Stimulated activated CD8-positive, alpha-beta memory T cell treated with anti-CD3 and anti-CD28 coated beads, Interleukin-2, amount 100 ng/mL, for 48 hours (primary cell): ENCODE measurements around the gene ITPKB.
"Not testable (repeated sequence)": the region's sequence is repeated elsewhere in the genome, so short reads cannot be mapped to it uniquely, and the experiment has no call there.

ENCODE experiments used
- DNase-seq, 2 donors: peaks; one replicate each; pipeline ENCODE4 v3.0.0-alpha.2; 2020; ENCODE audit warnings: low read depth in 2 of 2

The ITPKB gene

DNA sequence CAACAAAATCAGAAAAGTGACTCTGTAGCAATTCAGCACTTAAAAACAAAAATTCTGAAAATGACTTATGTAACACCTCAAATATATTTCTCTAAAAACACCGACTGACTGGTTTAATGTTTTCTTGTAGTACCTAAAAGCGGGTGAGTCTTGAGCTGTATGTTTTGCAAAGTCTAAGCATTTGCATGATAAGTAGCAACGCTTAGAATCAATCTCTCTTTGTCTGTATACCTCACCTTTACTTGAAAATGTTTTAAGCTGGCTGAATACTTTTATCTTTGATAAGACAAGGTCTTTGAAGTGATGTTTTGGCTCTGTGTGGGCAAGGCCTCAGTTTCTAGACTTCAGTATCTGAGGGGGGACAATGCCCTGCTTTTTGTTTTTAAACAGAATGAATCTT lies 8.2 kb downstream of the ITPKB start:
- DNase-seq: no peak

- DNase-seq: no peak
Observed at GRCh38 chr1:226730071-226730470, 9.0 kb downstream of the ITPKB start.

DNA sequence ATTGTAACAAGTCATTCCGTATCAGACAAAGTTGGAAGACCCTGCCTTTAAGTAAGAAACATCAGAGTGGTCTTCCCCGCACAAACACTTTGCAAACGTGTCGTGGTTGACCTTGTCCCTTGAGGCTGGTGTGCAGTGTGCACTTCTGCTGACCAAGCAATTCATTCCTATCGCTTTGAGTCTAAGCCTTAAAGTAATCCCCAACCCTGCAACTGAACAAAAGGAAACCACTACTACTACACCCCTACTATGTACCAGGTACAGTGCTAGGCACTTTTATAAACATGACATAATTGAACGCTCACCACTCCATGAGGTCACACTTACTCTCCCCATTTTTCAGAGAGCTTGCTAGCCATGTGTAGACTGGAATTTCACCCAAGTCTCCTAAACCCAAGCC lies 10.6 kb downstream of the ITPKB start:
- DNase-seq: no peak

- no peak for DNase-seq
Observed at GRCh38 chr1:226725897-226726267, 13.2 kb downstream of the ITPKB start.

DNA sequence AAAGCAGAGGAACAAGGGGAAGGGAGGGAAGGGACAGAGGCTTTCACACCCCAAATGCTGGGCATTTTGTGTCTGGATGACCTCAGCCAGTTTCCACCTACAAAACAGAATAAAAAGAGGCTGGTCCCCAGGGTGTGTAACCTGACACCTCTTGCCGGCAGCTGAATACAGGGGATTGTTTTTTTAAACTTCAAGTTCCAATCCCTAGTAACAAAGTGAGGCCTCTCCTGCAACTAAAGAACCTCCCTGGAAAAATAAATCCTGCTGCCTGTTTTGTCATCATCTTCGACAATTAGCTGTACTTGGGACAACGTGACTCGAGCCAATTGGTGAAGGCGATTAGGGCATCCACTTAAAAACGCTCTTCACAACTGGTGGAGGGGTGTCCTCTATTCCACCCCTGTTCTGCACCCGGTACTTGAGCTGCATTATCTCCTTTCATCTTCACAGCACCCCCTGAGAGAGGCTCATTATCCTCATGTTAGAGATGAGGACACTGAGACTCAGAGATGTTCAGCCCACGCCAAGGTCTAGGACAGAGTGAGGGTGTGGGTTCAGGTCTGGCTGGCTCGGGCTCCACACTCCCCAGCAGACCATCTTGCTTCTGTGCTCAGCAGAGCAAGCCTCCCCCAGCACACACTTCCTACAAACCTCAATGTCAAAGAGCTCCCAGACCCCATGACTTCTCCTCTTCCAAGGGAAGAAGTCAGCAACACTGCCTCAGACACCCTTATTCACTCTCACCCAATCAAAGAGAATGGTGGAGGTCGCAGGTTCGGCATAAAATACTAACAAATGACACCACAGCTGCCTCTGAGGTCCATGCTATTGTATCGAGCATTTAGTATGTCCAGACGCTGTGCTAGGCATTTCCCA lies 15.2 kb downstream of the ITPKB start:
- no peak for DNase-seq

GRCh38 chr1:226722901-226723656 lies 16.0 kb downstream of the ITPKB start:
- DNase-seq: no peak

- no peak for DNase-seq
Observed at GRCh38 chr1:226722240-226722900, 16.7 kb downstream of the ITPKB start.

- not testable (repeated sequence) for DNase-seq
Observed at GRCh38 chr1:226720574-226720973, 18.5 kb downstream of the ITPKB start.

- DNase-seq: no peak
Observed at GRCh38 chr1:226719596-226720387, 19.3 kb downstream of the ITPKB start.

DNA sequence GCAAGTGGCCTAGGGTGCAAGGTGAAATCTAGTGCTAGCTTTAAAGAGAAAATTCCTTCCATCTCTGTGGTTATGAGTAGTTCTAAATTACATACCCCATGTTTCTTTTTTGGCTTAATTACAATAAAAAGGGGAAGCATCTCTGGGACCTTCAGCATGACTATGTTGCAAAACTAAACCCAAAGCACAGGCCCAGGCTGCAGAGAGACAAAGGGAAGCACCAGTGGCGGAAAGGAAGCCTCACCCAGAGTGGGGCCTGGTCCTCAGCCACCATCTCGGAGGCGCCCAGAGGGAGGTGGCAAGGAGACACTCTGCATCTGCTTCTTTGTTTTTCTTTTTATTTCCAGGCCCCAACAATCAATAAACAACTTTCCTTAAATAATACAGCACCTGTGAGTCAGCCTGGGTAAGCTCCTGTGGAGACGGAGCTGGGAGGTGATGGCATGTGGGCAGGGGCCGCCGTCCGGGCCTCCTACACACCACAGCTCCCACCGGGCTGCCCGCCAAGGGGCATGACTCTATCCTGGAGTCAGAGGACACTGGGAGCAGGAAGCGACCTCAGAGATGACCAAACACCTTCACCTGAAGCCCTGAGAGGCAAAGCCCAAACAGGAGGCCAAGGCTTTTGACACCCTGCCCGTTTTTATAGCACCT lies 21.7 kb downstream of the ITPKB start:
- no peak for DNase-seq

DNA sequence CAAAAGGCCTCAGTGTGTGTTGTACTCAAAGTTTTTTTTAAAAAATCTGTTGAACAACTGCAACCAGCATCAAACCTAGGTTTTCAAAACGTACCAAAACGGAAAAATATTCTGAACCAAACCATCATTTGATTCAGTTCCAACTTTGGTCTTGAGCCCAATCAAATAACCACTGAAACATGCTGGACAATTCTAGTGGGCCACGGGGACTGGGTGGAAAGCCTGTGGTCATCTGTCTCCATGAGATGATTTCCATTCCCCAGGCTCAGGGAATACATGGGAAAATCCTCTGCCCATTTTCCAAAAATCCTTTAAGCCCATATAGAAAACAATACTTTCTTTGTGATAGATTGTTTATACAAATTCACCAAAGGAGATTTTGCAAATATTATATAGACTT lies 22.5 kb downstream of the ITPKB start:
- DNase-seq: no peak

GRCh38 chr1:226714148-226714547 lies 24.9 kb downstream of the ITPKB start:
- DNase-seq: no peak

DNA sequence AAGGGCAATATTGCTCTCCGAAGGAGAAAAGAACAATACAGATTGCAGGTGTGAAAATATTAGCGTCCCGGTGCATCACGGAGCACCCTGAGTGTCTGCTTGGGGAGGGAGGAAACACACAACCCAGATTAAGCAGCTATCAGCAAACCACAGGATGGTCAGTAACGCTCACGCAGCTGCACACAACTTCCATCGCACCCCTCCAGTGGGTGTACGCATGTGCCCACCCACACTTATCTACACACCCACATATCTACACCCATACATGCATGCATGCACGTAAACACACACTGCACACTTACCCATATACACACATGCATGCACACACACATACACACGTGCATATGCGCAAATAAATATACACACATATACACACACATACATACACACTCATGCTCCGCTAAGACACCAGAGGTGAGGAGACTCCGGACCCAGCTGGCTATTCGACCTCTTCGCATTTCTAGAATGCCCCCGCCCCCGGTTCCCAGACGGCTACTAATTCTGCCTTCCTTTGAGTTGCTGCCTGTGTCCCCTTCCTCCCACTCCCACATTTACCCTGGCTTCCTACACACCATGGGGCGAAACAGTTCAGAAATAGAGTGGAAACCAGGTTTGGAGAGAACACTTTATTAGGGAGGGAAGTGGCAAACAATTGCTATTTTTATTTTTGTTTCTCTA lies 26.2 kb downstream of the ITPKB start:
- DNase-seq: no peak

DNA sequence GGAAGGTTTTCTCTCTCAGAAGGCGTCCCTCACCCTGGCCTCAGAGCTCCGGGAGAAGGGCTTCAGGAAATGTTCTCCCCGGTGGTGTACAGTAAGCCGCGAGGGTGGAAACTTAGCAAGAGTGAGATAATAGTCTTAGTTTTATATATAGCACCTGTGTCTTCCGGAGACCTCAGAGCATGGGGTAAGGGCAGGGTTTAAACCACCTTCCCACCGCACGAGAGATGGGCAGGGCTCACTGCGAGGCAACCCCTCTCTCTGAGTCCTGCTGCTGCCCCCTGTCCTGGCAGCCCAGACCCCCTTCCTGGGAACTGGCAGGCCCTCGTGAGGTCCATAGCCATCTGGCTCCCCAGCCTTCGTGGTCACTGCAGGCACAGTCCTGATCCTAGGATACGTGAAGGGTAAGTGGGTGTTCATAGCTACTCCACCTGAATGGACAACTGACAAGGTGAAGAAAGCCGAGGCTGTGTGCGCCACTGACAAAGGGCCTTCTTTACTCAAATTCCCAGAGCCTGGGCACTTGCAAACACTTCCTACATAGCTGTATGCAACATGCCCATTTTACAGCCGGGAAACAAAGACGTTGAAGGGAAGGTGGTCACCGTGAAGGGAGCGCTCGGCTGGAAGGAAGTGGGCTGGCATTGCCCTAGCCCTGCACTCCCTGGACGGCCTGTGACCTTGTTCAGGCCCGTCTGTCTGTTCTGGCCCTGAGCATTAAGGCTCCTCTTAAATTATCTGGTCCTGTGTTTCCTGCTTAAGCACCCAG lies 26.9 kb downstream of the ITPKB start:
- DNase-seq: no peak

DNA sequence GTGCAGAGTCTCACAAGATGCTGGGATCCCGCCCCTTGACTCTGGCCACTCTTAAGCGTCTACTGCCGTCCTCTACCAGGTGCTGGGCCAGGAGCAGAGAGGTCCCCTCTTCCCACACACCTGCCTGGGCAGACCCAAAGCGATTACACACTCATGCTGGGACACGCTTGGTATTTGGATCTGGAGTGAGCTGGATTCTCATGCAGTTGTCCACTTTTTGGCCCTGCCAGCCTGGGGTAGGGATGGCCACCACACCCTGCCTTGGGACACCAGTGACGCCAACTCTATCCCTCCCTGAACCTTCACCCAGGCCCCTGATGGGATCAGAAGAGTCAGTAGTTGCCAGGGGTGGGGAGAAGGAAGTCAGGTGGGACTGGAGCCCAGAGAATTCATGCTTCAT lies 28.6 kb downstream of the ITPKB start:
- DNase-seq: no peak

- no peak for DNase-seq
Observed at GRCh38 chr1:226709953-226710352, 29.1 kb downstream of the ITPKB start.

DNA sequence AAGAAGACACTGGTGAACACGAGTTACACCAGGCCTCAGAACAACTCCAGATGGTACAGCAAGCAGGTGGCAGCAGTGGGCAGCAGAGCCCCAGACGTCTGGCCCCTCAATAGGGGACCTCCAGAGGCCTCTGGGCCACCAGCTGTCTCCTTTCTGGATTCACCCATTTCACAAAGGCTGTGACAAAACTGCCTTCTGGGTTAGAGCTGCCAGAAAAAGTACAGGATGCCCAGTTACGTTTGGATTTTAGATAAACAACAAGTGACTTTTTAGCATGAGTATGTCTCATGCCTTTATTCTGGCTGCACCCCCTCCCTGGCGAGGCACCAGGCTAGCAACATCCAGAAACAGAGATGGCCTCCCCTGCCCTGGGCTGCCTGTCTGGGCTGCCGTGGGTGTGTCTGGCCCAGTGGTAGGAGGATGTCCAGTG lies 30.1 kb downstream of the ITPKB start:
- no peak for DNase-seq

GRCh38 chr1:226708342-226708780 lies 30.7 kb downstream of the ITPKB start:
- no peak for DNase-seq

GRCh38 chr1:226706684-226707083 lies 32.4 kb downstream of the ITPKB start:
- DNase-seq: no peak
